HG02798 (cell line): ENCODE measurements around the gene HOXD9.

ENCODE experiments used
- ATAC-seq: cut with Tn5 transposase; IDR thresholded peaks from one replicate; pipeline ENCODE4 v1.9.1; 2021; ENCODE audit warnings: mild to moderate bottlenecking; ENCODE audit not compliant: unreplicated experiment, poor library complexity

HOXD9 gene

GRCh38 chr2:176122683-176123410, at the start of gene HOXD9:
Gene HOXD9, plus strand, starts transcription at chr2:176122719. Its CDS starts 50 bp downstream, at chr2:176122769.
- no peak for ATAC-seq

- ATAC-seq: no peak
Observed at GRCh38 chr2:176072951-176073904, 49.3 kb upstream of the HOXD9 start.

GRCh38 chr2:176074919-176075425, 47.5 kb upstream of the HOXD9 start:
- no peak for ATAC-seq

DNA sequence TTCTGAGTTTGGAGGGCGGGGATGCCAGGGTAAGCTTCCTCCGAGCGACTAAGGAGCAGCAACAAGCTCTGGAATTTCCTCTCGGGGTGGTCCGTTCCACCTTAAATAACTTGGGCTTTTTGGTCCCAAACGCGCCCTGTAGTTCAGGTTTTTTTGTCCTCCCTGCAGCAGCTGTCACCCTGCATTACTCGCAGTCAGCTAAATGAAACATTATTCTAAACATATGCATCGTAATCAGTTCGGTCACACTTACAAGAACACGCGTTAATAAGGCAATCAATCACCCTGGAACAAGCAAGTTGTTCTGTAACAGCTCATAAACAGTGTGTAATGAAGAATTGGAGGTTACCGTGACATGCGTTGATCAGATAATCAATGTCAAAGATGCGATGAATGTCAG, 47.0 kb upstream of the HOXD9 start:
- no peak for ATAC-seq

DNA sequence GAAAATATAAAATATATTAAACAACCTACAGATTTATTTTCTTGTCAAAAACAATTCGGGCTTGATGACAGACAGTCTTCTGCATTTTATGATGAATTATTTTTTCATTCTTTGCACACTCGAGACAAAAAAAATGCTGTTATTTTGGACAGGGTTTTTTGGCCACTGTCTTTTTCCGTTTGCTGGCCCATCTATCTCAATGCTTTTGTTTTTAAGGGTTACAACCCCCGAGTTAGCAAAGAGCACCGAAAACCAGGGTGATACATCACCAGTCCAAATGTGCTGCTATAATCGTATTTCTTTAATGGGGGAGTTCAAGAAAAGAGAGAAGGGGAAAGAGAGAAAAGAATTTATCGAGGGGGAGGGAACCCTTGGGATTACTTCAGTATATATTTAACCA, 46.5 kb upstream of the HOXD9 start:
- no peak for ATAC-seq

DNA sequence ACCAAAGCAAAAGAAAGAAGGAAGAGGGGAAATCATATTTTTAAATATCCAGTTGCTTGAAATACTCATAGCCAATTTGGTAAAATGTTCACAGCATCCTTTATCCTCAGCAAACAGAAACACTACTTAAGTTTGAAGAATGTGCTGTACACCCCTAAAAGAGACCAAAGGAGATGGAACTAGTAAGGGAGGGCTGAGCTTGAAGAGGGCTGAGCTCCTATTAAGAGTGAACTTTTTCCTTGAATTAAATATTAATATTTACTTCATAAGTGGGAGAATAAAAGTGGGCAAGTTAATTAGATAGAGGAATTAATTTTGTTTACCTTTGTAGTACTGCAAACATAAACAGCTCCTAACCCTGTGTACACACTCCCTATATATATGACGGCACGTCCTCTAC, 45.7 kb upstream of the HOXD9 start:
- ATAC-seq: no peak

- no peak for ATAC-seq
Observed at GRCh38 chr2:176078541-176079284, 43.8 kb upstream of the HOXD9 start.

GRCh38 chr2:176079285-176079830, 43.2 kb upstream of the HOXD9 start:
- ATAC-seq: no peak

DNA sequence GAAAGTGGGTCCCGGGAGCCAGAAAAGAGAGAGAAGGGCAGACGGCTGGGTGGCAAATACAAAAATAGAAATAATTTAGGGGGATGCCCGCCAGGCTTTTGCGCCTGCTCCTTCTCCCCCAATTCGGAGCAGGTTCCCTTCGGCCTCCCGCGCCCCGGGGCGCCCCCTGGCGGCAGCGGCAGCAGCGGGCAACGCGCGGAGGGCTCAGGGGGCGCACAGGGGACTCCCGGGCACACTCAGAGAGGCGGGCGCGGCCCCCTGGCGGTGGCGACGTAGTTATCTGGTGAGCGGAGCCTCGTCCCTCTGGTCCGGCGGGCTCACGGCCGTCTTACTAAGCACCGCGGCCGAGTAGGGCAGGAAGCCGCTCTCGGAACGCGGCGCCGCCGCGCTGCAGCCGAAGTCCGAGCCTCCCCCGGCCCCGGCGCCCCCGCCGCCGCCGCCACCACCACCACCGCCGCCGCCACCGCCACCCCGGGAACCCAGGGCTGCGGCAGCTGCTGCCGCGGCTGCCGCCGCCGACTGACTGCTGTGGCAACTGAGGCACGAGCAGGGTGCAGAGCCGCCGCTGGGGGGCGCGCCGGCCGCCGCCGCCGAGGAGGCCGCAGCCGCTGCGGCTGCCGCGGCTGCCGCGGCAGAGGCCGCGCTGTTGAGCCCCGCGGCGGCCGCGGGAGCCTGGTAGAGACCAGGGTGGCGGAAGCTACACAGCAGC, 42.5 kb upstream of the HOXD9 start:
- ATAC-seq: no peak

DNA sequence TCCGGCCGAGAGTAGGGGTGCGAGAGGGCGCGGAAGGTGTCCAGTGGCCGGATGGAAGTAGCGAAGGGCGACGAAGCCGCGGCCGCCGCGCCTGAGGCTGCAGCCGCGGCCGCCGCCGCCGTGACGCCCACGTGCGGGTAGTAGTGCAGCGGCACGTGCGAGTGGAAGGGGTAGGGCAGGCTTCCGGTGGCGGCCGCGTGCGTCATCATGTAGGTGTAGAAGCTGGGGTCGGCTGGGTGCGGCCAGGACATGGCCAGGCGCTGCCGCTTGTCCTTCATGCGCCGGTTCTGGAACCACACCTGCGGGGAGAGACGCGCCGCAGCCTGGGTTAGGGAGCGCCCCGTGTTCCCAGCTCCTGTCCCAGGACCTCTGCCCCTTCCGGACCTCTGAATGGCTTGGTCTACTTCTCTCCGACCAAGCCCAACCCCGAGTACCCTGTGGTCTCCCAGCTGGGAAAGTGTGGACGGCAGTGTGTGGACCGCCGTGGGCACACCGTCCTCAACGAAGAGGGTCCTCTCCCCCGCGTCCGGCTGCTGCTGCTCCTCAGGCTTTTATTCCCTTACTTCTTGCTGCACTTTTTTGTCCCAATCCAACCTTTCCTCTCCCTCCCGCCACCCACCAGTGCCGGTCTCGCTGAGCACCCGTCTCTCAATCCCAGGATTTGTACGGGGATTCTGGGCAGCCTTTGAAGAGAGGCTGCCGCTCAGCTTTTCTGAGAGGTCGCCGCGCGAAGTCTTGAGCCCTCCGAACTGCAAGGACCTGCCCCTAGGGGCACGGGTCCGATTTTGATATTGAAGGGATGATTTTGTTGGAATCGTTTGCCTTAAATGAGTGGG, 41.8 kb upstream of the HOXD9 start:
- ATAC-seq: no peak

DNA sequence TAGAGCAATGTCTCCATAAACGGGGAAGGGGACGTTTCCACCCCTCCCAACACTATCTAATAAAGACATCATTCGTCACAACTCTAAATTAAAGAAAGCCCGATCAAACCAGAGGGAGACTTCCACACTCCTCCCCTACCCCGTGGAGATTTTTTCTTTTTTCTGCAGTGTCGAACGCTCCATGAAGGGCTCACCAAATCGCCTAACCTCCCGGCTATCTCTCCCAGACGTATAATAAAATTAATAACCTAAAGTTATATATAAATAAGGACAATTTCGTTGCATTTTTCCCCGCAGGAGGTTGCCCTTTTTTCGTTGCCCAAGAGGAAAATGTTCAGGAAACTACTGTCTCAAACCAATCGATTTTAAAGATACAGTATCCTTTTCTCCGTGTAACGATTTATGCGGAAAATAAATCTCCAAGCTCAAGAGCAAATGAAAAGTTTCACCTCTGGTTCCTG, 41.1 kb upstream of the HOXD9 start:
- no peak for ATAC-seq

DNA sequence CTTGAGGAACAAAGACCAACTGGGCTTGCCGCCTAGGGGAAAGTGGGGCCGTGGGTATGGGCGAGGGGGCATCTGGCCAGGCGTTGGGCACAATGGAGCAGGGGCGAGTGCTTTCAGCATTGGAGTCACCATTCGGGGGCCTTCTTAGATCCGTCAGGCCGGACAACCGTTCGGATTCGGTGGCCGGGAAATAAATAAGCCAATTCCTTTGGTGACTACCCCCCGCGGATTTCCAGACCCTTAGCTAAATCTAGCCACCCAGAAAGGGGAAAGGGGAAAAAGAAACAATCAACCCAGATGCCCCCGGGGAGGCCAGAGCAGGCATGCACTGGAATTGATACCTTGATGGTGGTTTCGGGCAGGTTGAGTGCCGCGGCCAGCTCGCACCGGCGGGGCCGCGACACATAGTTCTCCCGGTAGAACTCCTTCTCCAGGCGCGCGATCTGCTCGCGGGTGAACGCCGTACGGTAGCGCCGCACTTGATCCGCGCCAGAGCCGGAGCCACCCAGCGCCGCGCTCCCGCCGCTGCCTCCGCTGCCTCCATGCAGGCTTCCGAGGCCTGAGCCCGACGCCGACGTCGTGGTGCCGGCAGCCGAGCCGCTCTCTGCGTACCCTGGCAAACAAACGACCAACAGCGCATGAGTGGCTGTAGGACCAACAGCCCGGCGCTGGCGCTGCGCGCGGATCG, 40.5 kb upstream of the HOXD9 start:
- no peak for ATAC-seq

GRCh38 chr2:176082525-176082823, 40.0 kb upstream of the HOXD9 start:
- ATAC-seq: no peak

DNA sequence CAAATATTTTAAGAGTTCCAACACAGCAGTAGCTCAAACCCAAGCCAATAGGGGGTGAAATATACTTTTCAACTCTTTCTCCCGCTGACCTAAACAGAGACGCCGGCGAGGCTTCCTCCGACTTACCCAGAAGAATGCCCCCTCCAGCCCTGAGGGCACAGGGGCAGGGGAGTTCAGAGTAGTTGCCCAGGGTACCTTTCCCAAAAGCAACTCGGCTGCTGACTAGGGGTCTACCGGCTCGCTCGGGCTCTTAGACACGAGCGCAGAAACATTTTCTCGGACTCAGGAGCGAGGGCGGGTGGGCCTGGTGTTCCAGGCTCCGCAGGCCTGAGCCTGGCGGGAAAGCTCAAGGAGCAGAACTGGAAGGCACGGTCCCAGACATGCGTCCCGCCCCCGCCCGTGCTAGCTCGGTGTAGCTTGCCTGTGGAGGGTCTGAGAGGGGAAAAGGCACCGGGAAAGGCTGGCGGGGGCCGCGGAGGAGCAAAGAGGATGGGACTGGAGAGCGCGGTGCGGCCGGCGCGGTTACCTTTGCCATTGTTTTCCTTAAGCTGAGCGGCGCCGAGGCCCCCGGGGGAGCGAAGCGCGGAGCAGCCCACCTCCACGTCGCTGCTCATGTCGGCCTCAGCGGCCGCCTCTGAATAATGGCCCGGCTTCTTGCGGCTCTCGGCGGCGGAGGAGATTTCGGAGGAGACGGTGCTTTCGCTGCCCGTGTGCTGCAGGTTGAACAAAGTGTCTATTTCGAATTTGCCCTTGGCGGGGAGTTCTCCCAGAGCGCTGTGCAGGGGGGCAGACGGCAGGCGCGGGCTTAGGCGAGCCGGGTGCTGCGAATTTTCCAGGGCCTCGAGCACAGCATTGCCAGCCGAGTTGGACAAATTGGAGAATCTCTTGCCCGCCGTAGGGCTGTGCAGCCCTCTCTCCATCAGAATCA, 39.4 kb upstream of the HOXD9 start:
- ATAC-seq: no peak

- no peak for ATAC-seq
Observed at GRCh38 chr2:176083796-176084261, 38.7 kb upstream of the HOXD9 start, which contains the start of gene EVX2. Gene EVX2, minus strand, starts transcription at chr2:176083962. Its CDS starts 186 bp downstream, at chr2:176083776.

DNA sequence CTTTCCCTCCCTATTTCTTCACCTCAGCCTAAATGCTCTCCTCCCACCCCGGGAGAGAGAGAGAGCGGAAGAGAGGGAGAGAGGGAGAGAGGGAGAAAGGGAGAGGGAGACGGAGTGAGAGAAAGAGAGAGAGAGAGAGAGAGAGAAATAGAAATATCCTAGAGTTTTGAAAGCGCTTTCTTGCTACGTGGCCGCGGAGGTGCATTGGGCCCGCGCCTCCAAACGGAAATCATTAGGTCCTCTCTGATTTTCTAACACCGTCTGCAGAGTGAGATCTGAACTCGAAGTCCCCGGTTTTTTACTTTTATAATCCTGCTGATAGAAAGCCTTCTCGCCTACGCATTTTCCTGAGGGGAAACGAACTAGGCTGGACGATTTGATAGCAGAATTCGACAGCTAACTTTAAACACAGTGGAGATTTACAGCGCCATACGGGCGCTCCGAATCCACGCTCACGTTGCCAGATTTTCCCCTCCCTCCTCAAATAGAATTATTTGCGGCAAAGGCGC, 37.9 kb upstream of the HOXD9 start:
- ATAC-seq: no peak
